HEK293 (cell line): ENCODE data around the gene PLEK2.

Experiments used
- CTCF ChIP-seq: fragments of 450-650 bp; formaldehyde crosslinking; IDR thresholded peaks from 2 replicates; pipeline ENCODE4 v1.5.1; 2016; ENCODE audit warnings: missing biosample characterization, missing genetic modification characterization
- ZNF146 ChIP-seq: fragments of 450-650 bp; formaldehyde crosslinking; IDR thresholded peaks from 2 replicates; pipeline ENCODE4 v1.5.1; 2016; ENCODE audit warnings: missing biosample characterization, missing genetic modification characterization
- ZNF792 ChIP-seq: fragments of 450-650 bp; formaldehyde crosslinking; IDR thresholded peaks from 2 replicates; pipeline ENCODE4 v1.5.1; 2016; ENCODE audit warnings: missing biosample characterization, missing genetic modification characterization
- TF ChIP-seq, protein P1 (sequence below): fragments of 450-650 bp; formaldehyde crosslinking; IDR thresholded peaks from 2 replicates; pipeline ENCODE4 v1.5.1; 2016; ENCODE audit warnings: missing biosample characterization, missing genetic modification characterization

DNA sequence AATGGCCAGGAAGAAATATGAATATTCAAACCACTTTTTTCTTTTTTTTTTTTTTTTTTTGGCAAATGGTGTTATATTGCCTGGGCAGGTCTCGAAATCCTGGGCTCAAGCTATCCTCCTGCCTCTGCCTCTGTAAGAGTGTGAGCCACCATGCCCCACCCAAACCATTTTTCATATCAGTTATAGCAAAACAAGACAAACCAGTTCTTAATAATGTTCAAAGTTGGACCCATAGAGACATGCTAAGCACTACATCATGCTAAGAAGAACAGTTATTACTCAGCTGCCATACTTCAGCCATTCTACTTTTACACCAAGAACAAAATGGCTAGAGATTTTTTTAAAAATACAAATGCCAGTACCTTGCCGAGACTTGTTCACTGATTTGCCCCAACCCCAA lies 26.3 kb downstream of the PLEK2 start:
- no peak for TF ChIP-seq ZNF146 (tag by site-specific recombination)
- TF ChIP-seq, protein P1, sequence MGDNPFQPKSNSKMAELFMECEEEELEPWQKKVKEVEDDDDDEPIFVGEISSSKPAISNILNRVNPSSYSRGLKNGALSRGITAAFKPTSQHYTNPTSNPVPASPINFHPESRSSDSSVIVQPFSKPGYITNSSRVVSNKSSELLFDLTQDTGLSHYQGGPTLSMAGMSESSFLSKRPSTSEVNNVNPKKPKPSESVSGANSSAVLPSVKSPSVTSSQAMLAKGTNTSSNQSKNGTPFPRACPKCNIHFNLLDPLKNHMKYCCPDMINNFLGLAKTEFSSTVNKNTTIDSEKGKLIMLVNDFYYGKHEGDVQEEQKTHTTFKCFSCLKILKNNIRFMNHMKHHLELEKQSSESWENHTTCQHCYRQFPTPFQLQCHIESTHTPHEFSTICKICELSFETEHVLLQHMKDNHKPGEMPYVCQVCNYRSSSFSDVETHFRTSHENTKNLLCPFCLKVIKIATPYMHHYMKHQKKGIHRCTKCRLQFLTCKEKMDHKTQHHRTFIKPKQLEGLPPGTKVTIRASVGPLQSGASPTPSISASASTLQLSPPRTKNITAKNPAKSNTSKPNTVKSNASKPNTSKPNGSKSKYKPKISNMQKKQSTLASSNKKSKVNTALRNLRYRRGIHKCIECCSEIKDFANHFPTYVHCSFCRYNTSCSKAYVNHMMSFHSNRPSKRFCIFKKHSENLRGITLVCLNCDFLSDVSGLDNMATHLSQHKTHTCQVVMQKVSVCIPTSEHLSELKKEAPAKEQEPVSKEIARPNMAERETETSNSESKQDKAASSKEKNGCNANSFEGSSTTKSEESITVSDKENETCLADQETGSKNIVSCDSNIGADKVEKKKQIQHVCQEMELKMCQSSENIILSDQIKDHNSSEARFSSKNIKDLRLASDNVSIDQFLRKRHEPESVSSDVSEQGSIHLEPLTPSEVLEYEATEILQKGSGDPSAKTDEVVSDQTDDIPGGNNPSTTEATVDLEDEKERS (tag by site-specific recombination) = no peak
- TF ChIP-seq CTCF (tag by site-specific recombination) = no peak
- TF ChIP-seq ZNF792 = no peak
